DMS79 (cell line): ENCODE data around the gene SRXN1.

ENCODE experiments used
- DNase-seq: peaks from one replicate; lab custom pipeline; 2025; lab: John Stamatoyannopoulos, UW

SRXN1 gene

DNA sequence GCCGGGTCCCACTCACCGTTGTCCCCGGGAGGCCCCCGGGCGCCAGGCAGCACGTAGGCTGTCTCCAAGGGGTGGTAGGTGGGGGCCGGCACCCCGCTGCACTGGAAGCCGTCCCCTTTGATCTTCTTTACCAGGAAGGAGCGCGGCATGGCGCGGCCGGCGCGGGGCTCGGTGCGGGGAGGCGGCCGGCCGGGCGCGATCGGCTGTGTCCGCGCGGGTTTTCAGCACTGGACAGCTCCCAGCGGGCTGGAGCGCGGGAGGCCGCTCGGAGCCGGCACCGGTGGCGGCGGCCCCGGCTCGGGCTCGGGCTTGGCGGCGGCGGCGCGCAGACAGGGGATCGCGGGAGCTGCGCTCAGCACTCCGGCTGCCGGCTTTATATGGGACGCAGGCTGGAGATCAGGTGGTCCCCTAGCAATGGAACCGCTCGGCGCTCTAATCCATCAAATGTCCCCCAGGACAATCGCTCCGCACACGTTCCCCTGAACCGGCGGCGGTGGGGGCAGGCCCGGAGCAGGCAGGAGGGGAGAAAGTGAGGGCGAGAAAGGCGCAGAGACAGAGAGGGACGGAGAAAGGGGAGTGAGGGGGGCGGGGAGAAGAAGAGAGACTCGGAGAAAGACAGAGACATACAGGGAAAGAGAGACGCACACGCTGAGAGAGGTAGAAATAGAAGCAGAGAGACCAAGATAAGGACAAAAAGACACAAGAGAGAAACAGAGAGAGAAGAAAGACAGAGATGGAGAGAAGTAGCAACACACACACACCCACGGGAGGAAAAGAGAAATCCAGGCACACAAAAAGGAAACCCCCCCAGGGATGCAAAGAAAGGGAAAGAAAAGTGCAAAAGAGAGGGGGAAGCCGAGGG lies 22.7 kb upstream of the SRXN1 start, which contains the start of gene SCRT2:
SCRT2 (minus strand) TSS at position 350 of the 862 bp plus-strand sequence; CDS start at position 149, 201 bp downstream.
- DNase-seq = no peak

DNA sequence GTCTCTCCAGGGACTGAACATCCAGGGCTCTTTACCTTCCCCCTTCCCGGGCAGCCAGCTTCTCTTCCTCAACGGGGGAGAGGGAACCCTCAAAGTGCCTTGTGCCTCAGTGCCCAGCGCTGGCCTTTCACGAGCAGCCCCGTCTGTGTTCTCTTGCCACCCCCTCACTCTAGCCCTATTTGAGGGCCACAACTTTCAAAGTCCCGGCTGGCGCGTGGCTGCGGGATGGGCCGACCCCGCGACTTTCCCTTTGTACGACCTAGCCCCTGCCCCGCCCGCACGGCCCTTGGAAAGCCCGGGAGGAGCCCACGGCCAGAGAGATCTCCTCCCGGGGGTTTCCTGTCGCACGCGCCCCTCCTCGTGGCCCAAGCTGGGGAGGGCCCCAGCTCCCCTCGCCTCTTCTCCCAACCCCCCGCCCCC lies 22.0 kb upstream of the SRXN1 start:
- no peak for DNase-seq

DNA sequence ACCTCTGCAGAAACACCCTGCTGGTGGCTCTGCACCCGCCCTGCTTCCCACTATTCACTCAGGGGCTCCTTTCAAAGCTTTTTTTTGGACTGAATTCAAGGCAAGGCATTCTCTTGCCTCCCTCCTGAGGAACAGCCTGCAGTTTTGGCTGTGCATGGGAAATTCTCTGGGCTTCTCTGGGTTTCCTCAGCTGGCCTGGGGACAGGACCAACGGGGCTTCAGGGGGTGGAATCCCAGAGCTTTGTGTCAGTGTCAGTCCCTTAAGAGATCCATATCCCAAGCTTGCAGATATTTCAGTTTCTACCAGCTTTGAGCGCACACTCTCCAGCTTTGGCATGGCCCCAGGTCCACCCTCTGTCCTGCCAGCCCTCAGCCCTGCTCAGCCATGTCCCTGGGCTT lies 20.6 kb upstream of the SRXN1 start:
- DNase-seq = no peak

DNA sequence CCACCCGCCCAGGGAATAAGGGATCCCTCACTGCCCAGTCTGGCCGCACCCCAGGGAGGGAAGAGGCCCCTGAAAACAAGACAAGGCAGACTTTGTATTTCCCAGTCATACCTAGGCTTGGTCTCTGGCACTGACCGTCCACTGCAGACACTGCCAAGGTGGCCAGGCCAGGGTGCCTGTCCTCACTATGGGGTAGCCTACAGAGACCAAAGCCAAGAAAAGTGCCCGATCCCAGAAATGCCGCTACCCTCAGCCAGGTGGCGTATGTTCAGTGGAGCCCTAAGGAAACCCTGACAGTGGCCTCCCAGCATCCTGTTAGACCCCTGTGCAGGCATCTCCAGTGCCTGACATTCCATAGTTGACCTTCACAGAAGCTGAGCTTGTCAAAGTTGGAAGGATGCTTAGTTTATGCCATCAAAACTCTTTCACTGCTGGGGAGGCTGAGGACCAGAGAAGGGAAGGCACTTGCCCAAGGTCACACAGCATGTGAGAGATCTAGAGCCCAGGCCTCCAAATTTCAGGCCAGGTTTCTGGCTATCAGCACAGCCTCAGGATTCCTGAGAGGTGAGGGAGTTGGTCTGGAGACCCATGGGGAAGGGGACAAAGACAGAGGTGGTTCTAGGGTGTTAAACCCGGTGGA lies 20.1 kb upstream of the SRXN1 start:
- DNase-seq = no peak

DNA sequence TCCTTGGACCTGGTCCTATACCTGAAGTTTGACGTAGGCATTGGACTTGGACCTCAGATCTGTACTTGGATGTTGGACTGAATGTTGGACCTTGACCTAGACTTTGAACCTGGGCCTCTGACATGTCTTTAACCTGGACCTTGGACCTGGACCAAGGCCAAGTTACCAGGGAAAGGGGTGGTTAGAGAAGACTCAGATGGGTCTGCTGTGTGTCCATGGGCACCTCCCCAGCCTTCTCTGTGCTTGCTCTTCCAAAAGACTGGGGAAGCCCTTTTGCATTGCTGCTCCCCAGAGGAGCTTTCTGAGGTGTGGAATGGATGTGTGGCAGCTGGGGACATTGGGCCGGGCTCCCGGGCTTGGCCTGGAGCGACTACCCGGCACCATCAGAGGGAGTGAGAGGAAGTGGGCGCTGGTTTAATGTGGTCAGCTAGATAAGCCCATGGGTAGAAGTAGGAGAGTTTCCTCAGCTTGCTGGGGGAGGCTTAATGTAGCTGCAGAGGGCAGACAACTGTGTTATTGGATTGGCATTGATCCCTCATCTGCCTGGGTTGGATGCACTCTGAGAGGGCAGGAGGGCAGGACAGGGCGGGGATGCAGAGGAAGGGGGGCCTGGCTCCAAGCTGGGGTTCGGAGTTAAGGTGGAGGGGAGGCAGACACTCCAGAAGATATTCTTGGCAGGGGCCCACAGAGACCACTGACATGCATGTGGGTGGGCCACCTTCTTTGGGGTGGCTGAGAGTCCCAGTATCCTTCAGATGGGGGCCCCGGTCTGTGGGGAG lies 18.4 kb upstream of the SRXN1 start:
- DNase-seq = no peak

DNA sequence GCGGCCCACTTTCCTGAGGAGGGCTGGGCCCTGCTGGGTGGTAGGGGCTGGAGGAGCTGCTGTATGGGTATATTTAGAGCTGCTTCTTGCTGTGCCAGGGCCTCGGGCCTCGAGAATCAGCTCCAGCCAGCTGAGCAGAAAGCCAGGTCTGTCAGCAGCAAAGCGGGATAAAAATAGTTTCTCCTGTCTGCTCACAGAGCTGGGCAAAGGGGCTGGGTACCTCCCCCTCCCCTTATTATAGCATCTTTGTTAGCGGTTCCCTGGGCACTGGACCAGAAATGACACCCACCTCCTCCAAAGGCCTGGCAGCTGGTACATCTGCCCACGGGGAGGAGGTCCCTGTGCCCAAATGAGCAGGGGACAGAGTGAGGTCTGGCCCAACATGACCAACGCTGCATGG lies 16.6 kb upstream of the SRXN1 start:
- no peak for DNase-seq

DNA sequence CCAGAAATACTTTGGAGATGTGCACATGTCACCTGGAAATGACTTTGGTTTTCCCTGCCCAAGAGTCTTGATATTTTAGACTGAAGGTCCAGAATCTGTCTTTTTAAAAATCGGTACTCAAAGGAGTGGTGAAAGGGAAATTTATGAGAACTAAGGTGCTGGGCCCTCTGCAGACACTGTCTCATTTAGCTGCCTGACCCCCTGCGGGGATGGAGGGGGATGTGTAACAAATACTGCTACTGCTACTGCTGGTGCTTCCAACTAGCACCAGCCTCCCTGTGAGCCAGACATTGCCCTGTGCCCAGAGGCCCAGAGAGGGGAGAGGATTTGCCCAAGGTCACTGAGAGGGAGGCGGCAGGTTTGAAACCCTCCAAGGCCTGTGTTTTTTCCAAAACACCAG lies 15.6 kb upstream of the SRXN1 start:
- DNase-seq = no peak

DNA sequence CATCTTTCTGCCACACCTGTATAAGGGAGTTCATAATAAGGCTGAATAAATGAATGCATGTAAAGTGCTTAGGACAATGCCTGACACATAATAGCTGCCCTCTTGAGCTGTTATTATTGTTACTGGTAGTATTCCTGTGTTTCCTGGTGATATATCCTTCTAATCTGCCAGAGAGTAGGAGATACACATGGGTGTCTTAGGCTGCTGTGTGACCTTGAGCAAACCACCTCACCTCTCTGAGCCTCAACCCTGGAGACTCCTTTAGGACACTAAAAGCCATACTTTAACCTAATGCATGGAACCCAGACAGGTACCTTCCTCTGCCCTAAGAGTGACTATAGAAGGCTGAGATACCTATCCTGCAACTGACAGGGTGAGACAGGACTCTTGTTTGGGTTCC lies 15.1 kb upstream of the SRXN1 start:
- DNase-seq = no peak

DNA sequence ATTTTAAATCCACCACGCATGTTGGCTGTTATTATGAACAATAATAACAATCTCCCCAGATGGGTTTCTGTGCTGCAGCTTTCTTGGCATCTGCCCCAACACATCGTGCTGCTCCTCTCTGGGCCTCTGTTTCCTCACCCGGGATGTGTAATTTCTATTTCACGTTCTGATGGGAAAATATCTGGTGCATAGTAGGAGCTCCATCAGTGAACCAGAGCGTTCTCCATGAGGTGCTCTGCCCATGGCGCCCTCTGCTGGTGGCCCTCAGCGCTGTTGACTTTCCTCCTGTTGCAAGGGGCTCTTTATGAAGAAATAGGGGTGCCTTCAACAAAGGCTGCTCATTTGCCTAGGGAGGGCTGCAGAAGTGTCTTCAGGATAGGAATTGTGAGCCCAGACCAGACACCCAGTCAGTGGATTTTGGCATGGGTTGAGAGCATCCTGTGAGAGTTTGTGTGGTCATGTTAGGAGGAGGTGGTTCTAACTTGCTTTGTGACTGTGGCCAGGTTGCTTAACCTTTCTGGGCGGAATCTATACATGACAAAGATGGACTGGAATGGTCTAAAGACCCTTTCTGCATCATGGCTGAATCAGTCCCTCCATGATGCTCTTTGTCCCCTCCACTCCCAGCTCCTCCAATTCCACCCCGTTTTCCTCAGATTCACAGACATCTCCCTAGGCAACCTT lies 14.5 kb upstream of the SRXN1 start:
- DNase-seq = no peak

DNA sequence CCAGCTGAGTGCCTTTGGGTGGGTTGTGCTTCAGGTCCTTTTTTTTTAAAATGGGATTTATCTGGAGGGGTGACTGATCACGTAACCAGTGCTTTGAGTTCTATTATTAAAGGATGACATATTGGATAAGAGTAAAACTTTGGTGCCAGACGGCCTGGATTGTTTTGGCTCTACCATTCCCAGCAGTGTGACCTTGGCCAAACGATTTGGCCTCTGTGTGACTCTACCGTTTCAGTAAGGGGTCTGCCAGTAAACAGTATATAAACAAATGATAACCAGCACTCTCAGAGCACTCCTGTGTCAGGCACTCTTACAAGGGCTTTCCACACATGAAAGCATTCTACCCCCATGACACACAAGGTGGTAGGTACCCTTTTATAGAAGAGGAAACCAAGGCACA lies 13.9 kb upstream of the SRXN1 start:
- no peak for DNase-seq

DNA sequence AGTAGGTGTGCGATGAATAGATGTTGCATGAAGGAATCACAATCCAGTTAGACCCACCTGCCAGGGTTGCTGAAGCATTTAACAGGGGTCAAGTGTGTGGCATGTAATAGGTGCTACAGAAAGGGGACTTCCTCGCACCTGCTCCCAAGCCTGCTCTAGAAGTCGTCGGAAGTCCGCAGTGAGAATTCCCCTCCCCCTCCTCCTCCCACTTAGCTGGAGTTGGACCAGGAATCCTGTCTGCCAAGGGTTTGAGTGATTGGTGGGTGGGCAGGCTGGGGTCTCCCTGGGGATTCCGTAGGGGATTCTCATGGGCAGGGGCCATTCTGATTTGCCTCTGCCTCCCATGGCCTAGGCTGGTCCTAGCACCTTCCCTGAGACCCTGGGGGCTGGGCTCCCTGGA lies 12.3 kb upstream of the SRXN1 start:
- DNase-seq = no peak

DNA sequence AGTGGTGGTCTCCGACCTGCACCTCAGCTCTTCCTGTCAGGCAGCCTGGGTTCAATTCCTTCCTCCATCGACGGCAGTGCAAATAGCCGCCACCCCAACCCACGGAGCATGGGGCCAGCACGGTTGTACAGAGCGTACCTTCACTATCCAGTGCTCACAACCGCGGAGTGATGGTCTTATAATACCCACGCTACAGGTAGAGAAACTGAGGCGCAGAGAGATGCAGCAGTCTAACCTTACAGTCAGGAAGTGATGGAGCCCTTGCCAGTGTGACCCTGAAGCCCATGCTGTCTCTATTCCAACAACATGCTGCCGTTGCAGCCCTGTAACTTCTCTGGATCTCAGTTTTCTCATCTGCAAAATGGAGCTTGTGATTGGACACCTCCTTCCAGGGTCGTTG lies 11.6 kb upstream of the SRXN1 start:
- no peak for DNase-seq

DNA sequence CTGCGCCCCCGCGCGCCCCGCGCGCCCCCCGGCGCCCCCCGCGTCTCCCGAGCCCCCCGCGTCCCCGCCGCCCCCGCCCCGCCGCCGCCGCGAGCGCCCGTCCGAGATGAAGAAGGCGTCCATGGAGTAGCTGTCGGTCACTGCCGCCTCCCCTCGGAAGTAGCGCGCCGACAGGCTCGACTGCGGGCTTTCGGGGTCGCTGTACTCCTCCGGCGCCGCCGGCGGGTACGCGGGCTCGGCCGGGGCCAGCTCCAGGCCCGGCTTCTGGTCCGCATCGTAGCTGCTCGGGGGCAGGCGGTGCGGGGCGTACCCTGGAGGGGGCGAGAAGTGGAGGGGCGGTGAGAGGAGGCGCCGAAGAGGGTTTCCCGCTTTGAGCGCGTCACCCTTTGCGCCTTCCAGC lies 11.2 kb upstream of the SRXN1 start:
- no peak for DNase-seq

DNA sequence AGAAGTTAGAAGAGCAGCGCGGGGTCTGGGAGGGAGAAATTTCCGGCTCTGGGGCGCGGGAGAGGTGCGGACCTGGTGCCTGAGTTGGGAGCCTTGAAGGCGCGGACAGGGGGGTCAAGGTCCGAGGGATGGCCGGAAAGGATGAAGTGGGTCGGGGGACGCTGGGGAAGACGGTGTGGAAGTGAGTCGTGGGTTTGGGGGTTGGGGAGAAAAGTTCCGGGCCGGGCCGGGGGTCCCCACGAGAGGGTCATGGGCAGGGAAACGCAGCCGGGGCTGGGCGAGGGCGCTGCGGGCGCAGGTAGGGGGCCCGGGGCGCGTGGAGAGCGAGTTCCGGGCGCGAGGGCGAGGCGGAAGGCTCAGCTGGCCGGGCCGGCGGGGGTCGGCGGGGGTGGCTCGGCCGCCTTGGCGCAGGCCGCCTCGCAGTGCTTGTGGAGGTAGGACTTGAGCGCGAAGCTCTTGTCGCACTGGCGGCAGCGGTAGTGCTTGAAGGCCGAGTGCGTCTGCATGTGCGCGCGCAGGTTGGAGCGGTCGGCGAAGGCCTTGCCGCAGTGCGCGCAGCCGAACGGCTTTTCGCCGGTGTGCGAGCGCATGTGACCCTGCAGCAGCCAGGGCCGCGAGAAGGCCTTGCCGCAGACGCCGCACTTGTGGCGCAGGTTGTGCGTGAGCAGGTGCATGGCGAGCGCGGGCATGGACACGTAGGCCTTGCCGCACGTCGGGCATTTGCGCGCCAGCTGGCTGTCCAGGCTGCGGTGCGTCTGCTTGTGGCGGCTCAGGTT lies 10.5 kb upstream of the SRXN1 start:
- no peak for DNase-seq

DNA sequence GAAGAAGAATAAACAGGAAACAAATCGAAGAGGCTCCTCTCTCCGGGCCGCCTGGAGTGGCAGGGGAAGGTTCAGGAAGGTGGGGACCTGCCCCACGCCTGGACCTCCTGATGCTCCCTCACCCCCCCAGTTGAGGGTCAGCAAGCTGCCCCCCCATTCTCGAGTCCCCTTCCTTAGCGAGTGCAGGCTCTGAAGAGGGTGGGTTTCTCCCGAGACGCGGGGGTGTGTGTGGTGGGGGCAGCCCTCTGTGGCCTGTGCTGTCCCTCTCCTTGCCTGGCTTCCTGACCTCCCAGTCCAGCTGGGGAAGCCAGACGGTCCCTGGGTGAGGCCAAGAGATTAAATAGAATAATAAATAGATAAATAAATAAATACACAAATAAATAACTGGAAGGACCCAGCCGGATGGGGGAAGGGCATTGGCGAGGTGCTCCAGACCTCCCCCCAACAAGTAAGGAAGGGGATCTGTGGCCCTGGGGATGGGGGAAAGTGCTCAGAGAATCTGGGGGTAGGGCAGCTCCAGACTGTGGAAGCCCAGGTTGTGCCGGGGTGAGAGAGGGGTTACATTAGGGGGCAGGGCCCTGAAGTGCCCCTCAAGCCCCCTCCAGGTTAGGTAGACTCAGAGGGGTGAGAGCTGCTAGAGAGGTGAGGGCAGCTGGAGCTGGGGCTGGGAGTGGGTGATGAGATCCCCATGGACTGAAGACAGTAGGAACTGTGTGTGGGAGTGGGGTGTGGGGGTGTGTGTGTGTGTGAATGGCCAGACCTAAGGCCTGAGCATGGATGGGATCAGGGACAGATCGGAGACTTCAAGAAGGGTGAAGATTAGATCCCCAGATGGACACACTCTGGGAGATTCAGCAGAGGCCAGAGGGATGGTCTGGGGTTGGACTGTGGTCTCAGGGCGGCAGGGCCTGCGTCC lies 9.5 kb upstream of the SRXN1 start:
- no peak for DNase-seq

DNA sequence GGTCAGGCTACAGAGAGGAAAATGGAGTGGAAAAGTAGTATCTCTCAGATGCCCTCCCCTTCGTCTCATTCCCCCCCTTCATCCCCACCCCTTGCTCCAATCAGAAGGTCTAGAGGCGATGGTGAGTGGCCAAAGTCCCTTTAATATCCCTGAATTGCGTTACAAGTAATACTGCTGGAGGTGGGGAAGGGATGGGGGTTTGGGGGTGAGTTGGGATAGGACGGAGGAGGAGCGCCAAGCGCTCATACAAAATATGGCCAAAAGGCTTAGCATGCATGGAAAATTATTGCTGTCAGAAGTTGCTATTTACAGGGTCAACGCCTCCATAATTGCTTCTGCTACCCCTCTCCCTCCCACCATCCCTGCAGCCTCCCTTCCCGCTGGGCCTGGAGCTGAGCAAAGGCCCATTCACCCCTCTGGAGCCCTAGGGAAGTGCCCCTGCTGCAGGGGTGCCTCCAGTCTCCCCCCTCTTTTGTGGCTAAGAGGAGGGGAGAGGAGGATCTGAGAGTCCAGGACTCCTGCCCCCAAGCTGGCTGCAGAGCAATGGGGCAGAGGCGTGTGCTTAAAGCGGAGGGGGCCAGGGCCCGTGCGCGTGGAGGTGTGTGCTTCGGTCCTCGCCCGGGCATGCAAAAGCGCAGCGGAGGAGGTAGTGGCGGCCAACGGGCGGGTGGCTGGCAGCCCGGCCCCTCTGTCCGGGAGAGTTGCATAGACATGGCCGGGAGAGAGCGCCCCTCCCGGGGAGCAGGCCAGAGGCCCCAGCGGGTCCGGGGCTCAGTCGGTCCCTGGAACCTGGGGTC lies 8.7 kb upstream of the SRXN1 start:
- DNase-seq = no peak

DNA sequence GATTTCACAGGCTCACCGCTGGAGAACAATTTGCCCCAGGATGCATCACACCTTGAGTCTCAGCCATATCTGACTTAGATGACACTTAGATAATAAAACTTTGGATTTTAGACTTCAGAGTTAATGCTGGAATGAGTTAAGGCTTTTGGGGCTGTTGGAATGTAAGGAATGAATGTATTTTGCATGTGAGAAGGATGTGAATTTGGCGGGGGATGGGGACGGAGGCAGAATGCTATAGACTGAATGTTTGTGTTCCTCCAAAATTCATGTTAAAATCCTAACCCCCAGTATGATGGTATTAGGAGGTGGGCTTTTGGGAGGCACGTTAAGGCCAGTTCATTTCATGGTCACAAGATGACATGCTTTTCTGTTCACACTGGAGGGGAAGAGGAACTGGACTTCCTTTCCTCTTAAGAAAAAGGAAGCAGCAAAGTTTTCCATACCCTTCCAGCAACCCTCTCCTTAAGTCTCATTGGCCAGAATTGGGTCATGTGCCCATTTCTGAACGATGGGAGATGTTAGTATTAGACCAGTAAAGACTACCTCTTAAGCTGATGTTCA lies 5.8 kb upstream of the SRXN1 start:
- DNase-seq = no peak

DNA sequence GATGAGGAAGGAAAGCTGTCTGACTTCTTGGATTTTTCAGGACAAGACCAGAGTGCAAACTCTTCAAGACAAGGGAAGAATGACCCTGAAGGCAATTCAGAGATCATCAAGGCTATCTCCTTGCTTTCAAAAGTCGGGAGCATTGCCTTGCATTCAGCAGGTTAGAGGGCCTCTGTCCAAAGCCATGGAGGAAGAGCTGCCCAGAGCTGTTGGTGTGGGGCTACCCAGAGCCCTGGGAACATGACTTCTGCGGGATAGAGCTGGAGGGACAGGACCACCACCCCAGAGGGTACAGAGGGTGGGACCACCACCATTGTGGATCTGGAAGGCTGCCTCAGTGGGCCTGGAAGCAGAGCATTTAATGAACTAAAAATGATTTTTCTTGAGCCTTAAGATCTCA lies 5.2 kb upstream of the SRXN1 start:
- no peak for DNase-seq
